WI38 (cell line): ENCODE data around the gene LAPTM5.

Experiments used
- H3K4me3 ChIP-seq: 2 replicates; pipeline ENCODE4 v1.5.1; 2011; ENCODE audit warnings: low read depth, mild to moderate bottlenecking, control low read depth, low read length
- TF ChIP-seq, protein P1 (sequence below): IDR thresholded peaks from 2 replicates; pipeline ENCODE4 v1.5.1; 2012; ENCODE audit warnings: low read depth, mild to moderate bottlenecking, control low read depth, low read length

LAPTM5 gene, protein sequence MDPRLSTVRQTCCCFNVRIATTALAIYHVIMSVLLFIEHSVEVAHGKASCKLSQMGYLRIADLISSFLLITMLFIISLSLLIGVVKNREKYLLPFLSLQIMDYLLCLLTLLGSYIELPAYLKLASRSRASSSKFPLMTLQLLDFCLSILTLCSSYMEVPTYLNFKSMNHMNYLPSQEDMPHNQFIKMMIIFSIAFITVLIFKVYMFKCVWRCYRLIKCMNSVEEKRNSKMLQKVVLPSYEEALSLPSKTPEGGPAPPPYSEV

DNA sequence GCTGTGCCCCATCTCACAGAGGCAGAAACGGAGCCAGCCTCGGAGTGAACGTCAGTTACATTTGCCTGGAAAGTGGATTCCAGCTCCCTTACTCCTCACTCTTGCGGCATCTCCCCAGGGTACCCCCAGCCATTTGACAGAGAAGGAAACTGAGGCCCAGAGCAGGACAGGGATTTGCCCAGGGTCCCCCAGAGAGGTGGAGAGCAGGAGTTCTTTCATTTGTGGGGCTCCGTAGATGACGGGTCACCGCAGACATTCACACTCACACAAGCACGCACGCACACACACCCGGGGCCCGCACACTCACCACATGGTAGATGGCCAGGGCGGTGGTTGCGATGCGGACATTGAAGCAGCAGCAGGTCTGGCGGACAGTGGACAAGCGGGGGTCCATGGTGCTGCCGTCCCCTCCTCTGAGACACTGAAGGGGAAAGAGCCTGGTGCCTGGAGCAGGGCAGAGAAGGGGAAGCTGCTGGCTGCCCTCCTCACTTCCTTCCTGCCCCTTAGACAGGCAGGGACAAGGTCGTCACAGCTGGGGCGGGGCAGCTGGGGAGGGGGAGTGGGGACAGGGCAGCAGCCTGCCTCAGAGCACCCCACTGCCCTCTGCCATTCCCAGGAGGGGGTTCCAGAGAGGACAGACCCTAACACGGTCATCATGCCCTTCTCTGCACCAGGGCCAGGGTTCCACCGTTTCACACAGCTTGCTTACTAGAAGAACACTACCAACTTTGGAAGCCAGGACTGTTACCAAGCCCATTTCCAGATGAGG, at the start of gene LAPTM5:
Gene LAPTM5 (minus strand): TSS at position 423 of the 769 bp plus-strand sequence. CDS start 29 bp downstream, at position 394.
- TF ChIP-seq, protein P1, sequence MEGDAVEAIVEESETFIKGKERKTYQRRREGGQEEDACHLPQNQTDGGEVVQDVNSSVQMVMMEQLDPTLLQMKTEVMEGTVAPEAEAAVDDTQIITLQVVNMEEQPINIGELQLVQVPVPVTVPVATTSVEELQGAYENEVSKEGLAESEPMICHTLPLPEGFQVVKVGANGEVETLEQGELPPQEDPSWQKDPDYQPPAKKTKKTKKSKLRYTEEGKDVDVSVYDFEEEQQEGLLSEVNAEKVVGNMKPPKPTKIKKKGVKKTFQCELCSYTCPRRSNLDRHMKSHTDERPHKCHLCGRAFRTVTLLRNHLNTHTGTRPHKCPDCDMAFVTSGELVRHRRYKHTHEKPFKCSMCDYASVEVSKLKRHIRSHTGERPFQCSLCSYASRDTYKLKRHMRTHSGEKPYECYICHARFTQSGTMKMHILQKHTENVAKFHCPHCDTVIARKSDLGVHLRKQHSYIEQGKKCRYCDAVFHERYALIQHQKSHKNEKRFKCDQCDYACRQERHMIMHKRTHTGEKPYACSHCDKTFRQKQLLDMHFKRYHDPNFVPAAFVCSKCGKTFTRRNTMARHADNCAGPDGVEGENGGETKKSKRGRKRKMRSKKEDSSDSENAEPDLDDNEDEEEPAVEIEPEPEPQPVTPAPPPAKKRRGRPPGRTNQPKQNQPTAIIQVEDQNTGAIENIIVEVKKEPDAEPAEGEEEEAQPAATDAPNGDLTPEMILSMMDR: no peak
- no peak within 1 kb of the TSS for H3K4me3 ChIP-seq

- H3K4me3 ChIP-seq: no peak overlapping the region
- TF ChIP-seq, protein P1: no peak
Observed at GRCh38 chr1:30806381-30807317, 49.1 kb upstream of the LAPTM5 start.

- TF ChIP-seq, protein P1: no peak
- H3K4me3 ChIP-seq: no peak overlapping the region
Observed at GRCh38 chr1:30805304-30806003, 47.9 kb upstream of the LAPTM5 start.

DNA sequence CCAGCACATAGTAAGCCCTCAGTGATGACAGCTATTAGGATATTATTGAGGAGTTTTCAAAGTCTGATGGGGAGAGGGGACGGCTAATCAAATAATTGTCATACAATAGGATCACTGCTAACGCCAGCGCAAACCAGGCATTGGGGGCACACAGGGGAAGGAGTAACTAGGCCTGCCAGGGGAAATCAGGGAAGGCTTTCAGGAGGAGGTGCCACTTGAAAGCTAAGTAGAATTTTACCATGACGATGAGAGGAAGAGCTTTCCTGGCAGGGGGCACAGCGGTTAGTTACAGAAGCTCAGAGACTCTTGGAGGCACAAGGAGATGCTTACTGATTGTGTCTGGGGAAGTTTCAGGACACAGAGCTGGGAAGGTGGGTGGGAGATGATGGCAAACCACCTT, 47.2 kb upstream of the LAPTM5 start:
- TF ChIP-seq, protein P1: no peak
- no peak overlapping the region for H3K4me3 ChIP-seq

- no peak overlapping the region for H3K4me3 ChIP-seq
- TF ChIP-seq, protein P1: no peak
Observed at GRCh38 chr1:30804352-30804751, 46.8 kb upstream of the LAPTM5 start.

GRCh38 chr1:30803562-30803961, 46.0 kb upstream of the LAPTM5 start:
- no peak overlapping the region for H3K4me3 ChIP-seq
- TF ChIP-seq, protein P1: no peak
